GM12873 (cell line): Measurements from ENCODE around the gene DDX24.

Source experiments
- TF ChIP-seq, protein P1 (sequence below): IDR thresholded peaks from 2 replicates; pipeline ENCODE4 v1.5.1; 2012; ENCODE audit warnings: low read depth, mild to moderate bottlenecking, moderate library complexity, low read length, control low read depth; ENCODE audit not compliant: insufficient read depth; ENCODE audit errors: missing control alignments

The DDX24 gene

DNA sequence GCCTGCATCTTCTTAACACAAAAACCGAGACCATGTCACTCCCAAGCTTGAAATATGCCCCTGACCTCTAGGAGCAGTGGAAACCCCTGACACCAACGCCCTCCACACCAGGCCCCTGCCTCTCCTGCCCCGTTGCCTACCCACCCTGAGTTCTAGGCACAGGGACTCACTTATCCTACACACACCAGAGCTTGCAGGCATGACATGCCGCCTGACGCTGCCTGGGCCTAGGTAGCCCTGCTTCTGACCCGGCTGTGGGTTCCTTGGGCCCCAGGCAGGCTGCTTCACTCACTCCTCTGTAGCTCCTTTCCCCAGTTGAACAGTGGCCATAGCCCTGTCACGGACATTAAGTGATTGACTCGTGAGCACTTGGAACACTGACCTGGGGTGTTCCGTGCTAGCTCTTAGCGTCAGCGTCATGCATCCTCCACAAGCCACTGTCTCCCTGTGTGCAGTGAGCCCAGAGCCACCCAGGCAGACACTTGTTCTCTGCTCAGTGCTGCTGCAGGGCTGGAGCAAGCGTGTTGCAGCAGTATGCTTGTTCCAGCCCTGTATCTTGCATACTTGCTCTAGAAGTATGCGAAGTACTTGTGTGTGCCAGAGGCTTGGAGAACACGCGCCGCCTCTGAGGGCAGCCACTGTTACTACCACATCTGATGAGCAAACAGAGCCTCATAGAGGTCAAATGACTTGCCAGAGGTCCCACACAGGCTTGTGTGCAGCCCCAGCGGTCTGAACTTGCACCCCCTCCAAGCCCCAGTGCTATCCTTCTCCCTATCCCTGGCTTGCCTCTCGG is 39.3 kb downstream of the DDX24 start:
- TF ChIP-seq, protein P1, sequence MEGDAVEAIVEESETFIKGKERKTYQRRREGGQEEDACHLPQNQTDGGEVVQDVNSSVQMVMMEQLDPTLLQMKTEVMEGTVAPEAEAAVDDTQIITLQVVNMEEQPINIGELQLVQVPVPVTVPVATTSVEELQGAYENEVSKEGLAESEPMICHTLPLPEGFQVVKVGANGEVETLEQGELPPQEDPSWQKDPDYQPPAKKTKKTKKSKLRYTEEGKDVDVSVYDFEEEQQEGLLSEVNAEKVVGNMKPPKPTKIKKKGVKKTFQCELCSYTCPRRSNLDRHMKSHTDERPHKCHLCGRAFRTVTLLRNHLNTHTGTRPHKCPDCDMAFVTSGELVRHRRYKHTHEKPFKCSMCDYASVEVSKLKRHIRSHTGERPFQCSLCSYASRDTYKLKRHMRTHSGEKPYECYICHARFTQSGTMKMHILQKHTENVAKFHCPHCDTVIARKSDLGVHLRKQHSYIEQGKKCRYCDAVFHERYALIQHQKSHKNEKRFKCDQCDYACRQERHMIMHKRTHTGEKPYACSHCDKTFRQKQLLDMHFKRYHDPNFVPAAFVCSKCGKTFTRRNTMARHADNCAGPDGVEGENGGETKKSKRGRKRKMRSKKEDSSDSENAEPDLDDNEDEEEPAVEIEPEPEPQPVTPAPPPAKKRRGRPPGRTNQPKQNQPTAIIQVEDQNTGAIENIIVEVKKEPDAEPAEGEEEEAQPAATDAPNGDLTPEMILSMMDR, result no peak

- TF ChIP-seq, protein P1, result no peak
Measured at GRCh38 chr14:94040796-94041195, 40.2 kb downstream of the DDX24 start.

GRCh38 chr14:94040247-94040646 is 40.8 kb downstream of the DDX24 start:
- TF ChIP-seq, protein P1, result no peak

DNA sequence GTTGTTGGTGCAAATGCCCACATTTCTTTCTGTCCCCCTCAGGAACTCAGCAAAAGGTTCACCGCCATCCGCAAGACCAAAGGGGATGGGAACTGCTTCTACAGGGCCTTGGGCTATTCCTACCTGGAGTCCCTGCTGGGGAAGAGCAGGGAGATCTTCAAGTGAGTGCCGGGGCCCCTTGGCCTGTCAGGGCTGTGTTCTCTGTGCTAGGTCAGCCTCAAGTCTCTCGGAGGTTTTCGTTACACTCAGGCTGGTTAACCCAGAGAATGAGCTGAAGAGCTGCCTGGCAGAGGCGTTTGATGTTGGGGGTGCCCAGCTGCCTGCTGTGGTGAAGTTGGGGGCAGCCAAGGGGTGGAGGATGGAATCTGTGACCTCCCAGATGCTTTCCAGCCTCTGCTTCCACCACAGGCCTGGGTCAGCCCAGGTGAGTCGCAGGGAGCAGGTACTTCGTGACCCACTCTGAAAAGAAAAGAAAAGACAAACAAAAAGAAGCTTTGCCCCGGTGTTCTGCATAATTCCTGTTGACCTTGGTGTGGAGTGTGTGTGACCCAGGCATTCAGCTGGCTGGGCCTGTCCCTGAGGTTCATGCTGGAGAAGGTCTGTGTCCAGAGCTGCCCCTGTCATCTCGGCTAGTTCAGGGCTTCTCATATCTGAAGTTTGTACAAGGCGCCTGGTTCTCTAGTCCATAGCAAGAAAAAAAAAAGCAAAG is 41.9 kb downstream of the DDX24 start:
- TF ChIP-seq, protein P1, result no peak

GRCh38 chr14:94038510-94038909 is 42.5 kb downstream of the DDX24 start:
- TF ChIP-seq, protein P1, result no peak

DNA sequence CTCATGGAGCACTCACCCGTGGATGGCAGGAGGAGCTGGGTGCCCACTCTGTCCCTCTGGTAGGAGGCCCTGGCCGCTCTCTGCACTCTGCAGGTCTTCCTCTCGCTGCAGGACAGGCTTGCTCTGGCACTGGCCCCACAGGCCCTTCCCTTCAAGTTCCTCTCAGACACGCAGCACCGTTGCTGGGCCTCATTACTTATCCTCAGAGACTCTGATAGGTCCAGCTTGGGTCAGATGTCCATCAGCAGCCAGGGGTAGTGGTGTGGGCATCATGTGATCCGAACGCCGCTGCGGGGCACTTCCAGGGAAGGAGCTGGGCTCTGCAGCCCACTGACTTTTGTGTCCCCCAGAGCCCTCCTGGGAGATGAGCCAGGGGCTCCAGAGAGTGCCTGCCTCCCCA is 43.0 kb downstream of the DDX24 start:
- TF ChIP-seq, protein P1, result no peak
